Measurements from ENCODE around the gene RABGGTA.

DNA sequence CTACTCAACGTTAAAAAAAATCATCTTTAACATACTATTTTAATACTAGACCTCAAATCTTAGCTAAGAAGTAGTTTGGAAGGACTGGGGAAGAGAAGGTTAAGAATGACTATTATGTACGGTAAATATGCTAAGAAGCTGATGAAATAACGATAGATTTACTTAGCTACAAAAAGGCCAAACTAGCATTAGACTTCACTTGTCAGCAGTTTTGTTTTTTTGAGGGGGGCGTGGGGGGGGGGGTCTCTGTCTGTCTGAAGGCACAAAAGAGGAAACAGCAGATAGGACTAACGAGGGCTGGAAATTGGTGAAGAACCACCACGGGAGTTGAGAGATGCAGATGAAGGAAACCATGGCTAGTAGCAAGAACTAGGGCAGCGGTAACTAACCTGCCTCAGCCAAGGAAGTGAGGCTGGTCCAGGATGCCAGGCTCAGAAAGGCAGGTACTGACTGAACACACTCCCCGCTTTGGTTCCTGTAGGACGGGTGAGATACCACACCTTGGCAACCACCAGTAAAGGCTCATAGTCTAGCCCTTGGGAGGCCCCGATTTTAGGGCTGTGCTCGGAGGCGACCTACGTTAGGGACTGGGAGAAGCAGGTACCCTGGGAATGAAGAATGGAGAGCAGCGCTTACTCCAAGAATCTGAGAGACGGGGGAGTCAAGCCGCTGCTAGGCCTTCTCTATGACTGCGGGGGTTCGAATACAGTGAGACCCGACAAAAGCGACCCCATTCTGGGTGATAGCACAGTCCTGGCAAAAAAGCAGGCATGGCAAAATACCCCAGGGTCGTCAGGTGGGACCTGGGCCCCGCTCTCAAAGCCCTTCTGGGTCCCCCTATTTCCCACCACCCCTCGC, 39.9 kb downstream of the RABGGTA start:
- no peak for TF ChIP-seq POLR2AphosphoS5 (IDR thresholded peaks at IDR 0.05)
- TF ChIP-seq, protein P1, sequence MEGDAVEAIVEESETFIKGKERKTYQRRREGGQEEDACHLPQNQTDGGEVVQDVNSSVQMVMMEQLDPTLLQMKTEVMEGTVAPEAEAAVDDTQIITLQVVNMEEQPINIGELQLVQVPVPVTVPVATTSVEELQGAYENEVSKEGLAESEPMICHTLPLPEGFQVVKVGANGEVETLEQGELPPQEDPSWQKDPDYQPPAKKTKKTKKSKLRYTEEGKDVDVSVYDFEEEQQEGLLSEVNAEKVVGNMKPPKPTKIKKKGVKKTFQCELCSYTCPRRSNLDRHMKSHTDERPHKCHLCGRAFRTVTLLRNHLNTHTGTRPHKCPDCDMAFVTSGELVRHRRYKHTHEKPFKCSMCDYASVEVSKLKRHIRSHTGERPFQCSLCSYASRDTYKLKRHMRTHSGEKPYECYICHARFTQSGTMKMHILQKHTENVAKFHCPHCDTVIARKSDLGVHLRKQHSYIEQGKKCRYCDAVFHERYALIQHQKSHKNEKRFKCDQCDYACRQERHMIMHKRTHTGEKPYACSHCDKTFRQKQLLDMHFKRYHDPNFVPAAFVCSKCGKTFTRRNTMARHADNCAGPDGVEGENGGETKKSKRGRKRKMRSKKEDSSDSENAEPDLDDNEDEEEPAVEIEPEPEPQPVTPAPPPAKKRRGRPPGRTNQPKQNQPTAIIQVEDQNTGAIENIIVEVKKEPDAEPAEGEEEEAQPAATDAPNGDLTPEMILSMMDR (IDR thresholded peaks at IDR 0.05) = no peak
- TF ChIP-seq POLR2A (IDR thresholded peaks at IDR 0.05) = no peak
